Gastrocnemius medialis (tissue), 4 donors: ENCODE results near the gene IL1B. TPM values are rescaled to one million over a fixed set of nuclear protein-coding genes. Genes with fewer than 3 reads are reported as not detected.

Experiments used
- ATAC-seq, 2 donors: fragments of 150-250 bp; one replicate each; pipeline ENCODE4 v1.9.1; 2016
- DNase-seq, 2 donors: peaks; one replicate each; pipeline ENCODE4 v3.0.0-alpha.2; 2019
- H3K27ac ChIP-seq, 4 donors: fragments of 200-600 bp; sonication (generic); 1 replicate in 1 of 4; 2 replicates in 3 of 4; pipeline ENCODE4 v1.5.1; 2016 to 2018; ENCODE audit warnings: mild to moderate bottlenecking in 2 of 4, moderate library complexity in 1 of 4
- H3K27me3 ChIP-seq, 3 donors: fragments of 200-600 bp; sonication (generic) in 2 of 3; 1 replicate in 1 of 3; 2 replicates in 2 of 3; pipeline versions ENCODE4 v1.5.1 to v1.6.0; 2016 to 2019; ENCODE audit warnings: mild to moderate bottlenecking in 1 of 3, moderate library complexity in 1 of 3
- H3K36me3 ChIP-seq, 2 donors: fragments of 200-600 bp; sonication (generic) in 1 of 2; one replicate each; pipeline ENCODE4 v1.5.1; 2017 to 2018
- H3K4me1 ChIP-seq, 2 donors: fragments of 200-600 bp; sonication (generic) in 1 of 2; one replicate each; pipeline ENCODE4 v1.5.1; 2016 to 2017; ENCODE audit warnings: mild to moderate bottlenecking in 2 of 2
- H3K4me3 ChIP-seq, 4 donors: fragments of 200-600 bp; sonication (generic) in 3 of 4; 1 replicate in 1 of 4; 2 replicates in 3 of 4; pipeline ENCODE4 v1.5.1; 2016 to 2019; ENCODE audit warnings: mild to moderate bottlenecking in 2 of 4
- H3K9me3 ChIP-seq, 3 donors: fragments of 200-600 bp; sonication (generic) in 2 of 3; 1 replicate in 1 of 3; 2 replicates in 2 of 3; pipeline ENCODE4 v1.5.1; 2016 to 2019
- POLR2A ChIP-seq, 2 donors: fragments of 450-650 bp; IDR thresholded peaks; one replicate each; pipeline ENCODE4 v1.6.1; 2017; ENCODE audit warnings: antibody characterized with exemption in 2 of 2, mild to moderate bottlenecking in 2 of 2, moderate library complexity in 2 of 2
- in situ Hi-C, 4 donors: fragments of 200-750 bp; cut with MboI; loops; one replicate each; pipeline versions ENCODE4 v1.15.0 to v1.8.0; 2017; ENCODE audit warnings: low sequenced_read_pairs in 4 of 4
- intact Hi-C: fragments of 100-400 bp; cut with DNase I; formaldehyde crosslinking; loops from one replicate; pipeline ENCODE4 v1.15.1; 2023; ENCODE audit warnings: low total_unique reads
- total RNA-seq, 4 donors: library from RNA; depleted of rRNA; stranded (reverse); fragments of >200 nt; gene quantifications; one replicate each; pipeline versions ENCODE4 v1.1.0 to v1.2.3, GENCODE V29; 2016
- TF ChIP-seq, protein P1 (sequence below), 5 experiments: fragments of 450-650 bp in 3 of 5; fragments of 200-600 bp in 2 of 5; sonication (generic) in 2 of 5; IDR thresholded peaks in 4 of 5; conservative IDR thresholded peaks in 1 of 5; 1 replicate in 4 of 5; 2 replicates in 1 of 5; pipeline ENCODE4 v1.5.1; 2016 to 2019; ENCODE audit warnings: antibody characterized with exemption in 5 of 5, mild to moderate bottlenecking in 3 of 5, moderate library complexity in 3 of 5

Gene IL1B
- total RNA-seq, result not detected

DNA sequence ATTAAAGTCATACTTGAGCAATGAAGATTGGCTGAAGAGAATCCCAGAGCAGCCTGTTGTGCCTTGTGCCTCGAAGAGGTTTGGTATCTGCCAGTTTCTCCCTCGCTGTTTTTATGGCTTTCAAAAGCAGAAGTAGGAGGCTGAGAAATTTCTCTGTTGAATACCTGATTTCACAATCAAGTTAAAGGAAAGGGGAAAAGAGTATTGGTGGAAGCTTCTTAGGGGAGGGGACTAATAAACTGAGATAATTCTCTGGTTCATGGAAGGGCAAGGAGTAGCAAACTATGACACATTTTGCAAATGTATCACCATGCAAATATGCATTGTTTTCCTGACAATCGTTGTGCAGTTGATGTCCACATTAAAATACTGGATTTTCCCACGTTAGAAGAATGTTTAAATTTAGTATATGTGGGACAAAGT is at the start of gene IL1B:
IL1B (minus strand) TSS at position 85 of the 423 bp plus-strand sequence. CDS start 550 bp downstream, outside the sequence.
- Histone ChIP-seq H3K9me3 (no peaks in the 10 kb centered on the region), H3K4me3 (no peak within 1 kb of the TSS), H3K4me1 (peaks cover 0 to 3% of the 10 kb centered on the region in 2 donors), H3K27ac (no peak within 1 kb of the TSS), H3K36me3 (no peaks in the 10 kb centered on the region), H3K27me3 (peaks cover 0 to 3% (median 0%) of the 10 kb centered on the region in 3 donors)
- intact Hi-C loops, result no loop called here
- TF ChIP-seq, protein P1, sequence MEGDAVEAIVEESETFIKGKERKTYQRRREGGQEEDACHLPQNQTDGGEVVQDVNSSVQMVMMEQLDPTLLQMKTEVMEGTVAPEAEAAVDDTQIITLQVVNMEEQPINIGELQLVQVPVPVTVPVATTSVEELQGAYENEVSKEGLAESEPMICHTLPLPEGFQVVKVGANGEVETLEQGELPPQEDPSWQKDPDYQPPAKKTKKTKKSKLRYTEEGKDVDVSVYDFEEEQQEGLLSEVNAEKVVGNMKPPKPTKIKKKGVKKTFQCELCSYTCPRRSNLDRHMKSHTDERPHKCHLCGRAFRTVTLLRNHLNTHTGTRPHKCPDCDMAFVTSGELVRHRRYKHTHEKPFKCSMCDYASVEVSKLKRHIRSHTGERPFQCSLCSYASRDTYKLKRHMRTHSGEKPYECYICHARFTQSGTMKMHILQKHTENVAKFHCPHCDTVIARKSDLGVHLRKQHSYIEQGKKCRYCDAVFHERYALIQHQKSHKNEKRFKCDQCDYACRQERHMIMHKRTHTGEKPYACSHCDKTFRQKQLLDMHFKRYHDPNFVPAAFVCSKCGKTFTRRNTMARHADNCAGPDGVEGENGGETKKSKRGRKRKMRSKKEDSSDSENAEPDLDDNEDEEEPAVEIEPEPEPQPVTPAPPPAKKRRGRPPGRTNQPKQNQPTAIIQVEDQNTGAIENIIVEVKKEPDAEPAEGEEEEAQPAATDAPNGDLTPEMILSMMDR (IDR thresholded peaks at IDR 0.05 in 4 of 5, conservative IDR thresholded peaks at IDR 0.05 in 1 of 5), result no peak
- TF ChIP-seq POLR2A (IDR thresholded peaks at IDR 0.05), result no peak
- no peak for DNase-seq
- in situ Hi-C loops, result no loop called here
- no peak for ATAC-seq

DNA sequence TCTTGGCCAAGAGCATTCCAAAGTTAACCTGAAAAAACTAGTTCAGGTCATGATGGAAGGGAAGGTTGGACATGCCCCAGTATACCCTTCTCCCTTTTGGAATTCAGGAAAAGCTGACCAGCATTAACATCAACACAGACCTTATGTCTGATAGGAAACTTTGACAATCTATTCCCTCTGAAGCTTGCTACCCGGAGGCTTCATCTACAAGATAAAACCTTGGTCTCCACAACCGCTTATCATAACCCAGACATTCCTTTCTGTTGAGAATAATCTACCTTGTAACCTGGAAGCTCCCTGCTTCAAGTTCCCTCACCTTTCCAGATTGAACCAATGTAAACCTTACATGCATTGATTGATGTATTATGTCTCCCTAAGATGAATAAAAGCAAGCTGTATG is 49.7 kb upstream of the IL1B start:
- H3K4me1 ChIP-seq, result no peaks in the 10 kb centered on the region
- no peak overlapping the region for H3K27ac ChIP-seq
- H3K4me3 ChIP-seq, result no peak overlapping the region
- ATAC-seq (no peak), DNase-seq (no peak)
- H3K27me3 ChIP-seq, result no peaks in the 10 kb centered on the region
- no peak for TF ChIP-seq POLR2A (IDR thresholded peaks at IDR 0.05)
- TF ChIP-seq, protein P1 (IDR thresholded peaks at IDR 0.05 in 4 of 5, conservative IDR thresholded peaks at IDR 0.05 in 1 of 5), result no peak
- in situ Hi-C loops, result no loop called here
- H3K36me3 ChIP-seq, result no peaks in the 10 kb centered on the region
- no peaks in the 10 kb centered on the region for H3K9me3 ChIP-seq
- intact Hi-C loops, result no loop called here

GRCh38 chr2:112885506-112885902 is 48.9 kb upstream of the IL1B start:
- Histone ChIP-seq H3K9me3 (no peaks in the 10 kb centered on the region), H3K4me1 (no peaks in the 10 kb centered on the region), H3K27ac (no peak overlapping the region), H3K27me3 (no peaks in the 10 kb centered on the region), H3K36me3 (no peaks in the 10 kb centered on the region), H3K4me3 (no peak overlapping the region)
- in situ Hi-C loops (no loop called here), intact Hi-C loops (no loop called here)
- DNase-seq (no peak), ATAC-seq (no peak)
- TF ChIP-seq, protein P1 (IDR thresholded peaks at IDR 0.05 in 4 of 5, conservative IDR thresholded peaks at IDR 0.05 in 1 of 5), result no peak
- TF ChIP-seq POLR2A (IDR thresholded peaks at IDR 0.05), result no peak

- ATAC-seq, result peak in 1 of 2 donors; percentile 61
- H3K27me3 ChIP-seq, result no peaks in the 10 kb centered on the region
- in situ Hi-C loops, result no loop called here
These were observed 48.4 kb upstream of the IL1B start for GRCh38 chr2:112884869-112885505.

More at GRCh38 chr2:112884869-112885505, 48.4 kb upstream of the IL1B start:
- H3K4me1 ChIP-seq, result no peaks in the 10 kb centered on the region
- no peak for DNase-seq
- no peak overlapping the region for H3K27ac ChIP-seq
- no peaks in the 10 kb centered on the region for H3K9me3 ChIP-seq
- H3K36me3 ChIP-seq, result no peaks in the 10 kb centered on the region
- intact Hi-C loops, result no loop called here
- no peak overlapping the region for H3K4me3 ChIP-seq
- no peak for TF ChIP-seq POLR2A (IDR thresholded peaks at IDR 0.05)
- TF ChIP-seq, protein P1 (IDR thresholded peaks at IDR 0.05 in 4 of 5, conservative IDR thresholded peaks at IDR 0.05 in 1 of 5), result peak in 3 of 5 experiments; percentile 14 to 64 (median 55)
